GM19463 (cell line): ENCODE results near the gene CCND1.
"Not testable (repeated sequence)": the region's sequence is repeated elsewhere in the genome, so short reads cannot be mapped to it uniquely, and the experiment has no call there.

Experiments
- ATAC-seq: cut with Tn5 transposase; IDR thresholded peaks from one replicate; pipeline ENCODE4 v1.9.1; 2021; ENCODE audit warnings: mild to moderate bottlenecking, moderate library complexity; ENCODE audit not compliant: unreplicated experiment

CCND1 gene

DNA sequence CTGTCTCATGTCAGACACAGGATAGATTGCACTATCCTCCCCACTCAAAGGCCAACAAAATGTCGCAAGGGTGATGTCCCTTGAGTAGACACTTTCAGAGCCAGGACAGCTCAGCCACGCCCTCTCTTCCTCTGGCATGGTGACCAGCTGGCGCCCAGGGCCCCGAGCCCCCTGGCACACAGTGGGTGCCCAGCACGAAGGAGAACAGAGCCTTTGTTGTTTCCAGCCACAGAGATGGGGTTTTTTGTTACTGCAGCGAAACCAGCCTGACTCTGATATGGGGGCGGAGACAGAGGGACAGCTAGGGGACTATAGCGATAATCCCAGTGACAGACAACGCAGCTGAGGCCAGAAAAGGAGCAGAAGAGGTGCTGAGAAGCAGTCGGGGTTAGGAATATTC lies 23.3 kb upstream of the CCND1 start:
- ATAC-seq: no peak

DNA sequence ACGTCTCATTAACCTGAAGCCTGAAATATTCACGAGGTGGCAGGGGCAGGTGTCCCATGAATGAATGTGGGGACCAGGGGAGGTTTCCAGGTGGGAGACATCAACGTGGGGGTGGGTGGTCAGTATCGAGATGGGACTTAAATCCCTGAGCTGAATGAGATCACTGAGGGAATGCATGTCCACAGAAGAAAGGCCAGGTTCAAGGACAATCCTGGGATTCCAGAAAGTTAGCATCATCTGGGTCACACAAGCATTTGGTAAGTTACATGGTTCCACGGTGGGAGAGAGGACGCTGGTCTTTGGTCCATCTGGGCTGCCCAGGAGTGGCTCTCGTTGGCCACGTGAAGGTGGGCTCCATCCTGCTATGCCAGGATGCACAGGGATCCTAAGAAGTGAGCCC lies 22.7 kb upstream of the CCND1 start:
- no peak for ATAC-seq

DNA sequence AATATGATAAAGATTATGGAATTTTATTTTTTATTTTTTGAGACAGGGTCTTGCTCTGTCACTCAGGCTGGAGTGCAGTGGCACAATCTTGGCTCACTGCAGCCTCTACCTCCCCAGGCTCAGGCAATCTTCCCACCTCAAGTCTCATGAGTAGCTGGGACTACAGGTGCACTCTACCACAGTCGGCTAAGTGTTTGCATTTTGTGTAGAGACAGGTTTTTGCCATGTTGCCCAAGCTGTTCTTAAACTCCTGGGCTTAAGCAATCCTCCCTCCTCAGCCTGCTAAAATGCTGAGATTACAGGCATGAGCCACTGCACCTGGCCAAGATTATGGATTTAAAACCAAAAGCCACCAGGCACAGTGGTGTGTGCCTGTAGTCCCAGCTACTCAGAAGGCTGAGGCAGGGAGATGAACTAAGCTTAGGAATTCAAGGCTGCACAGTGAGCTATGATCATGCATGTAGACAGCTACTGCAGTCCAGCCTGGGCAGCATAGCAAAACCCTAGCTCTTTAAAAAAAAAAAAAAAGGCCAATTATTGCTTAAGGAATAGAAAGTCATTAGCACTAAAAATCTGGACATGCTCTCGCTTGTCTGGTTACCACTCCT lies 20.2 kb upstream of the CCND1 start:
- ATAC-seq: no peak

DNA sequence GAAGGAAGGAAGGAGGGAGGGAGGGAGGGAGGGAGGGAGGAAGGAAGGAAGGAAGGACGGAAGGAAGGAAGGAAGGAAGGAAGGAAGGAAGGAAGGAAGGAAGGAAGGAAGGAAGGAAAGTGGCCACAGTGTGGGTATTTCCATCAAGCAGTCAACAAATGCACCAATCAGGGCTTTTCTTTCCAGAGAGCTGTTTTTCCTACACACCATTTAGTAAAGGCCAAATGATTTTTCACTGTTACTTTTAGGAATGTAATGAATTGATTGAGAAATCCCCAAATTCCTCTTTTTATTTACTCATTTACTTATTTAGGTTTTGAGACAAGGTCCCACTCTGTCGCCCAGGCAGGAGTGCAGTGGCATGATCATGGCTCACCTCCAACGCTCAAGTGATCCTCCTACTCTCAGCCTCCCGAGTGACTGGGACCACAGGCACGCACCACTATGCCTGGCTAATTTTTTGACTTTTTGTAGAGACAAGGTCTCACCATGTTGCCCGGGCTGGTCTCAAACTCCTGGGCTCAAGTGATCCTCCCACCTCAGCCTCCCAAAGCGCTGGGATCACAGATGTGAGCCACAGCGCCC lies 18.8 kb upstream of the CCND1 start:
- not testable (repeated sequence) for ATAC-seq

DNA sequence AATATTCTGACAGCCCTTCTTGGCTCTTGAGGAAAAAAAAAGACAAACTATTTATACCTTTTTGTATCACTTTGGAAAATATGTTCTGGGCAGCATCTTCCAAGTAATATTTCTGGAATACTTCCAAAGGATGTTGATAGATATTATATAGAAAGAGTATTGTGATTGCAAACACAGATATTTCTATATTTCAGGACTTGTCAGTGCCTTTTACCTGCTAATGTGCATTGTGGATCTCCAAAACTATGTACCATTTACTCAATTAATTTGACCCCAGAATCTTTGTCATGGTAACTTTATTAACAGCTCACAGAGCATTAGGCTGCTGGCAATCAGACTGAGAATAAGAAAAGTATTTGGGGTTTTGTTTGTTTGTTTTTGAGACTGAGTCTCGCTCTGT lies 16.7 kb upstream of the CCND1 start:
- no peak for ATAC-seq

DNA sequence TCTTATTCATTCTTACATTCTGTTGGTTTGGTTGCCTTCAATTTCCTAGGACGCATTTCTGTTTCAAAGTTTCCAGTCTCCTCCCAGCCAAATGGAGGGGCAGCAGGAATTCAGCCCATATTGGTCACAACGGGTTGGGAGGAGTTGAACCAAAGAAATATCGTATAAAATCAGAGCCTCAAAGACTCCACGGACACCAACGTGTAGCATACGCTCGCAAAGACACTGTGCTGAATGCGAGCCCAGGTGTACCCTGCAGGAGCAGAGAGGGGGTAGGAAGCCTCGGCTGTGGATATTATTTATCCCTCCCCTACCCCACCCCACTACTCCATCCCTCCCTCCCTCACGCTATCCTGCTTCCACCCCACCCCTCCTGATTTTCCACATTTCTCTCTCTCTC lies 15.5 kb upstream of the CCND1 start:
- ATAC-seq: no peak

DNA sequence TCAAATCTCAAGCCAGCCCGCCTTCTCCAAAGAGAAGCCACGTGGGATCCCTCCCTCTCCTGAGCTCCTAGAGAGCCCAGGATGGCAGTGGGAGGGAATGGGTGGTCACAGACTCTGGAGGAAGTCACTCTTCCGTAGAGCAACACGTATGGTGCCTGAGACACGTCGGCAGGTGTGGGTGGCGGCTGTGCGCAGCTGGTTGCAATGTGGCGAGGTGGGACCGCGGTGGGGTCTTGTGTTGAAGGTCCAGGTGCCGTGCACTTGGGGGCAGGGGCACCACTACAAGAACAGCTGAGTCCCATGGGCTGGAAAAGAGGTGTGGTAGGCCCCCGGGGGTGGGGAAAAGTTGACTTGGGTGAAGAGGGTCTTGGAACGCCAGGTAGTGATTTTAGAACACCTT lies 13.4 kb upstream of the CCND1 start:
- no peak for ATAC-seq

DNA sequence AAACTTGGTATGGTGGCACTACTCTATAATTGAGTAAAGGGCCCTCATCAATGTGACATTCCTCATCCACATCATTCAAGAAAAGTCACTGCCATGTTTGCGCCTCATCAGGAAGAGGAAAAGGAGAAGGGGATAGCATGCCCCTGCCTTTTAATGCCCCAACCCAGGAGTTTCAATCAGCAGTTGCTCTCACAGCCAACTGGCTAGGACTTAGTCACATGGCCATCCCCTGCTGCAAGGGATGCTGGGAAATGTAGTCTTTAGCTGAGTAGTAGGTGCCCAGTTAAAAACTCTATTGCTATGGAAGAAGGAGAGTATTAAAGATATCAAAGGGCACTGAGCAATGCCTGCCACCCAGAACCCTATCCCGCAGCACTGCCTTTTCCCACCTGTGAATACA lies 10.9 kb upstream of the CCND1 start:
- ATAC-seq: no peak

DNA sequence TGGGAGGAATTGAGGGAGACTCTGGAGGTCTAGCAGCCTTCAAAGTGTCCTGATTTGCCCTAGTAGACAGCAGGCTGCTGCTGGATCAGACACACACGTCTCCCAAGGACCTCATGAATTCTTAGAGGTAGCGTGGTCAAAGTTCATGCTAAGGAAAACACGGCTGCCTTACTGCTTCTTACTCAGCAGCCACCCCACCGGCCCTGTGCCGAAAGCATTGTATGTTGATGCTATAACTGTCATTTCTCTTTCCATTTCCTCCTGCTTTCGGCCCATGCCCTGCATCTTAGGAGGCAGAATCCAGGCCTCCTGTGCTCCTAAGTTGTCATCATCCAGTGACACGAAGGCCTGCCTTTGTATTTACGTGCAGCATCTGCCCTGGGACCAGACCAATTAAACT lies 10.5 kb upstream of the CCND1 start:
- no peak for ATAC-seq

DNA sequence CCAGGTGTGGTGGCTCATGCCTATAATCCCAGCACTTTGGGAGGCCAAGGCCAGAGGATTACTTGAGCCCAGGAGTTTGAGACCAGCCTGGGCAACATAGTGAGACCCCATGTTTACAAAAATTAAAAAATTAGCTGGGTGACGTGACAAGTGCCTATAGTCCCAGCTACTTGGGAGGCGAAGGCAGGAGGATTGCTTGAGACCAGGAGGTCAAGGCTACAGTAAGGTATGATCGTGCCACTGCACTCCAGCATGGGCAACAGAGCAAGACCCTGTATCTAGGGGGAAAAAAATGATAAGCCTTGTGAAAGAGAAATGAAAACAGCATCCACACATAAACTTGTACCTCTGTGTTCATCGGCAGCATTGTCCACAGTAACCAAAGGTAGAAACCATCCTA lies 8.1 kb upstream of the CCND1 start:
- ATAC-seq: no peak

DNA sequence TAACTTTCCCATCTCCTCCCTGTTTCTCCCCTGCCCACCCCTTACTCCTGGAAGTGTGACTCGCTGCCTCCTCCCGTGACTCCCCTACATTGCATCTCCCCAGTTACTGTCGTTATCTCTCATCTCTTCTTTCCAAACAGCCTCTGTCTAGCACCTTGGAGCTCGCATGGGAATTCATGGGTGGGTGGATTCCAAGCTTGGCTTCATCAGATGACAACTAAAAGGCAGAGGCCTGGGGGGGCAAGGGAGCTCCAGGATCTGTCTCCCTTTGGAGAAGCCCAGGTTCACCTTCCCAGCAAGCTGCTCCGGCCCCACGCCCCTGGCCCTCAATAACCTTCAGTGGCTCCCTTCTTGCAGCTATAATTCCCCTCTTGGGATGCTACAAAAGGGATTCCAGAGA lies 6.9 kb upstream of the CCND1 start:
- ATAC-seq: no peak

DNA sequence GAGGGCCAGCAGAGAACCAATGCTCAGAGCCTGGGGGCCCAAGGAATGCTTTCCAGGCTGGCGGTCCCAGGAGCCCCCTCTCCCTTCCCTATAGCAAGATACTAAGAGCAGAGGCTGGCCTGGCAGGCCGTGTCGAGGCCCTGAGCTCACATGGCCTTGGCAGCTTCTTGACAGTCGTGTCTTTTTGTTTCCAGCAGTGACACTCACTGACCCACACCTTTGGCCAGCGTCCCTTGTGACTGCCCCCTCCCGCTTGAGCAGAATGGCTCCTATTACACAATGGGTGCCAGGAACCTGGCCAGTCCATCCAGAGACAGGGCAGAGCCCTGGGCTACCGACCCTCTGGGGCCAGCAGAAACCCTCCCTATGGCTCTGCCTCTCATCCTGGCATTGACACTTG lies 6.4 kb upstream of the CCND1 start:
- ATAC-seq: no peak

DNA sequence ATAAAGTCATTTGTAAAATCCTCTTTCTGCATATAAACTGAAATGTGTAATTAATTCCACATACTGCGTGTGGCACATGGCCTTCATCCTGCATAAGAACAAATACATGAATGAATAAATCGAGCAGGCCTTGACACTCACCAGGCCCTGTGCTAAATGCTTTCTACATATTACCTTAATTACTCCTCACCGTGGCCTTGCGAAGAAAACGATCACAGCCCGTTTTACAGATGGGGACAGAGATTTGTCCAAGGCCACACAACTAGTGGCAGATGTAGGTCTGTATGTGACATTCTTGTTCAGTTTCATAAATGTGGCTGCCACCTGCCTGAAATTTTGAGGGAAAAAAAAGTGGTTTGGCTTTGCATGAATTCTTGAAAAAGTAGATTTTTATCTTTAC lies 5.8 kb upstream of the CCND1 start:
- no peak for ATAC-seq

DNA sequence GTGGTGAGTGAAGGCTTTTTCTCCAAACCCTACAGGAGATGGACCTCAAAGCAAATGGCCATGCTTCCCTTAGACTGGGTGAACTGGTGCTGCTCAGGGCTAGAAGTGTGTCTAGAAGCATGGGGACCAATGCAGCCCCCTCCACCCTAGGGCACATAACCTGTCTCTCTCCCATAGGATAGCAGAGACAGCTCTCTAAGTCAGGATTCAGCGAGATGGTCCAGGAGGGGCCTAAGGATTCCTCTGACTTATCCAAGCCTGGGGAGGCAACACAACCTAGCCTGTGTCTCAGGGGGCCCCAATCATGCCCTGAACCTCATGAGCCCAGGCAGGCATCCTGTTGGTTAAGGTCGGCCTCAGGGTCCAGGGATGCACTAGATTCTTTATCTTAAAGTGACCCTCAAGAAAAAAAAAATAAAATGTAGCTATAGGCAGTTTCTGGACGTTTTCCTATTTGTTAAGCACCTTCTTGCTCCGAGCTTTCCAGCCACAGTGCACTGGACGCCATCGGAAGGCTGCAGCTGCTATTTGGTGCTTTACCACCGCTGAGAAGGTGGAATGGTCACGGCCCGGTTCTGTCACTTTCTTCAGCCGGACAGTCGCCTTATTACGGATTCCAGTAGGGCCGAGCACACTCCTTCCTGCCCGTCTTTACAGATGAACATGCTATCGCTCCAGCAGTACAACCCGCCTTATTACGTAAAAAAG lies 5.0 kb upstream of the CCND1 start:
- no peak for ATAC-seq

DNA sequence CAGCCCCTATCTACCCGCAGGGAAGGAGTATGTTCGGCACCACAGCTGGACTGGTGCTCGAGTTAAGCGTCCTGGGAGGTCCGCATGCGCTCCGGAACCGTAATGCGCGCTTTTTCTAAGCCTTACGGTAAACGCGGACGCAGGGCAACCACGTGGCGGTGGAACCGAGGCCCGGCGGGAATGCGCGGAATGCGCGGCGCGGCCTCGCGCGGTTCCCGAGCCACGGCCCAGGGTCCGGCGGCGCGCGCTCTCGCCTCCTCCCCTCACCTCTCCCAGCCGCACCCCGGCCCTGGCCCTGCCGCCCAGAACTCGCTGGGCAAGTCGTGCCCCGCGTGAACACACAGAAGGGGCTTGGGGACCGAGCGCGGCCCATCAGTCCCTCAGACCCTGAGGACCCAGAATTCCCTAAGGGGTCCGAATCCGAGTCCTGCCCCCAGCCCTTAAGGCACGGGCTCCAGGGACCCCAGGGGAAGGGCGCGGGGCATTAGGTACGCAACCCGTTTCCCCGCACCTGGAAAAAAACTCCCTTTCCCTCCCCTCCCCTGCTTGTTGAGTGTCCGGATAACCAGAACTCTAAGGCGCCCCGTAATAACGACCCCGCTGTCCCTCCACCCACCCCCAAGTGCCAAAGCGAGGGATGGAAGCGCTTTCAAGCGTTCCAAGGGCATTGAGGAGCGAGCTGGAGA lies 4.3 kb upstream of the CCND1 start:
- ATAC-seq: no peak

DNA sequence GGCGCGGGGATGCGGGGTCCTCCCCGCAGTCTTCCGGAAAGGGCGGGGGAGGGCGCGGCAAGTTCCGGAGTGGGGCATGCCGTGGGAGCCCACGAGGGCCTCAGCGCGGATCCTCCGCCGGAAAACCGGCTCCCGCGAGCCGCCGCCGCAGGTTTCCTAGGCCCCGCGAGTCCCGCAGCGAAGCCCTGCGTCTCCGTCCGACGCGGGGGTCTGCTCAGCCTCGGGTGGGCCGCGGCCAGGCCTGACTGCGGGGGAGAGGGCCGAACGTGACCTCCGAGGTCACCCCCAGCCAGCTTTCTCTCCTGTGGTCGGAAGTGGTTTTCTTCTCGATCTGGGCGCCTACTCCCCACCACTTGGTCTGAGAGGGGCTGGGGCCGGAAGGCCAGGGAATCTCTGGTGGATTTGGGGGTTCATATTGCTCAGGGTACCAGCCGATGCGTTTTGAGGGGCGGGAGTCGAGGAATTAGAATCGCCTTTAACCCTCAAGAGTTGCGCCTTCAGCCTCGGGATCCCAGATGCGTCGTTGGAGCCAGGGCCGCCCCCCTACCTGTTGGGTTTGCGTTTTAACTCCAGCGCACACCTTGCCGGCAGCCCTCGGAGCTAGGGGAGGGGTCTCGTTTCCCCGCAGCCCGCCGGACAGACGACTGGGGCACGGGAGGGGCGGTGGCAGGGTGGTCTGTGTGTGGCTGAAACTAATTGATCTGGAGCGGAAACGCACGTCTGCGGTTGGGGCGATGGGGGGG lies 3.6 kb upstream of the CCND1 start:
- ATAC-seq: no peak

DNA sequence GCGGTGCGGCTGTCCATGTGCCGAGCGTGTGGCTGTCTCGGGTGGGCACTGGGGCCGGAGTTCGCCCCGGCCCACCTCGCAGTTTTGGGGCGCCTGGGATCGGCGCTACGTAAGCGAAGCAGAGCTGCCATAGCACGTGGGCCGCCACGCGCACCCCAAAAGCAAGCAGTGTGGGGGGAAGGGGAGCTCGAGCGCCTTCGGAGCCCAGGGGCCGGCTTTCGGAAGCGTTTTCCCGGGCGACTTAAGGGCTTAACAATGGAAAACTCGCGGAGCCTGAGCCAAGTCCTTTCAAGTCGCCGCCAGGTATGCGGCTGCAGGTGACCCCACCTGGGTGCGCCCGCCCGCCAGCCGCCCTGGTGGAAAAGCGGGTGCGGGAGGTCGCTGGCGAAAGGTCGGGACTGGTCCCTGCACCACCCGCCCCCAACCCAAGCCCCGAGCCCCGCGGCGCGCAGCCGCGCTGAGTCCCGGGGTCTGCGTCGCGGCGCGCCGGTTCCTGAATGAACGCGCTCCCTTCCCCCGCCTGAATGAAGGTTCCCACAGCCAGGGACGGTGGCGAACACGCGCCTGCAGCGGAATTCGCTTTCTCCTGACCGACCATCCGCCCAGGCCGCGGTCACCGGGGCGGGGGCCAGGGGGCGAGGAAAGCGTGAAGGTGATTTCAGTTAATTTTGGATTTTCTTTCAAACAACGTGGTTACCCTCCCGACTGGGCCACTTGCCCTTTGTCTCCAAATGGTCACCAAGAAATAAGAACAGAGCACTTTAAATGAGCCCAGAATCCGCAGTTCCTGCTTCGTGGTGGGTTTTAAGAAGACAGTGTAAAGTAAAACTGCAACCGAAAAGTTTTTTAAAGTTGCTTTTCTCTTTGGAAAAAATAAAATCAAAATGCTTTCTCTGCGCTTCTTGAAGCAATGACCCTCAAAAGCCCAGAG lies 2.8 kb upstream of the CCND1 start:
- no peak for ATAC-seq

DNA sequence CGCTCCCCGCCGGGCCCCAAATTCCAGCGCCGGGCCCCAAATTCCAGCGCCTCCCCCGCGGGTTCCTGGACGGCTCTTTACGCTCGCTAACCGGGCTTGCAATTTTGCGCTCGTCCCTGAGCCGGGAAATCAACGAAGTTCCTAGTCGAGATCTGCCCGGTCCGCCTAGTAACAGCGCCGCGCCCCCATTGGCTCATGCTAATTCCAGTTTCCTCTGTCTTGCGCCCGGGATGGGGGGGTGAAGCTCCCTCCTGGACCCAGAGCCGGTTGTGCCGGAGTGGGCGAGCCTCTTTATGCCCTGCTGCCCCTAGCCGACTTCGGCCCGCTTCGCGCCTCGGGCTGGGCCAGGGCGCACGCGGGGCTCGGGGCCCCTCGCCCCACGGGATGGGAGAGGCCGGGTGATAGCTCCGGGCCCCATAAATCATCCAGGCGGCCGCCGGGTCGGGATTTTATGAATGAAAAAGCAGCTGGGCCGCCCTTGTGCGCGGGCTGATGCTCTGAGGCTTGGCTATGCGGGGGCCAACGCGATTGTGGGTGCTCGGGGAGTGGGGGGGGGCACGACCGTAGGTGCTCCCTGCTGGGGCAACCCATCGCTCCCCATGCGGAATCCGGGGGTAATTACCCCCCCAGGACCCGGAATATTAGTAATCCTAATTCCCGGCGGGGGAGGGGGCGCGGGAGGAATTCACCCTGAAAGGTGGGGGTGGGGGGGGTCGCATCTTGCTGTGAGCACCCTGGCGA lies 1.8 kb upstream of the CCND1 start:
- no peak for ATAC-seq

DNA sequence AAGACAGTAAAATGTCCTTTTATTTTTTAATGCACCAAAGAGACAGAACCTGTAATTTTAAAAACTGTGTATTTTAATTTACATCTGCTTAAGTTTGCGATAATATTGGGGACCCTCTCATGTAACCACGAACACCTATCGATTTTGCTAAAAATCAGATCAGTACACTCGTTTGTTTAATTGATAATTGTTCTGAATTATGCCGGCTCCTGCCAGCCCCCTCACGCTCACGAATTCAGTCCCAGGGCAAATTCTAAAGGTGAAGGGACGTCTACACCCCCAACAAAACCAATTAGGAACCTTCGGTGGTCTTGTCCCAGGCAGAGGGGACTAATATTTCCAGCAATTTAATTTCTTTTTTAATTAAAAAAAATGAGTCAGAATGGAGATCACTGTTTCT lies 1.1 kb upstream of the CCND1 start:
- ATAC-seq: no peak
